ENCODE measurements around the gene TMPRSS11B.

- no peak for TF ChIP-seq CTCF (IDR thresholded peaks at IDR 0.05; ENCODE audit: insufficient read depth, low read depth, low read length)
- TF ChIP-seq EZH2 (IDR thresholded peaks at IDR 0.05; ENCODE audit: insufficient read depth, low read length) = no peak
Measured at GRCh38 chr4:68216501-68216900, 29.0 kb downstream of the TMPRSS11B start.

Measured in astrocyte (in vitro differentiated cells and primary cell).